GM23338 (cell line): ENCODE data around the gene C2CD4A. TPM values are rescaled to one million over a fixed set of nuclear protein-coding genes. Genes with fewer than 3 reads are reported as not detected.
A peak's percentile ranks its signal among the peaks of the same experiment; 100 is the strongest.

Source experiments
- ATAC-seq: fragments of 200-7000 bp; cut with Tn5 transposase; 3 replicates; pipeline ENCODE4 v1.9.1; 2020
- DNase-seq: peaks from one replicate; pipeline ENCODE4 v3.0.0-alpha.2; 2015; ENCODE audit warnings: low spot score
- H2AFZ ChIP-seq: fragments of 200-600 bp; sonication (generic); 2 replicates; pipeline ENCODE4 v1.8.0; 2016; ENCODE audit warnings: antibody characterized with exemption, mild to moderate bottlenecking, moderate library complexity
- H3F3A ChIP-seq: fragments of 200-600 bp; sonication (generic); replicated peaks from 2 replicates; pipeline ENCODE4 v1.8.0; 2017; ENCODE audit warnings: antibody characterized with exemption, mixed run types, low read depth
- H3K27ac ChIP-seq: fragments of 200-600 bp; sonication (generic); 2 replicates; pipeline ENCODE4 v1.6.1; 2016; ENCODE audit warnings: low read depth
- H3K27me3 ChIP-seq: fragments of 200-600 bp; sonication (generic); 2 replicates; pipeline ENCODE4 v1.8.0; 2016; ENCODE audit warnings: mild to moderate bottlenecking, mixed run types, moderate library complexity; ENCODE audit not compliant: insufficient read depth
- H3K36me3 ChIP-seq: fragments of 200-600 bp; sonication (generic); 2 replicates; pipeline ENCODE4 v1.8.0; 2016; ENCODE audit warnings: mild to moderate bottlenecking; ENCODE audit not compliant: insufficient read depth
- H3K4me1 ChIP-seq: fragments of 200-600 bp; sonication (generic); 2 replicates; pipeline ENCODE4 v1.8.0; 2016; ENCODE audit warnings: mild to moderate bottlenecking, moderate library complexity; ENCODE audit not compliant: insufficient read depth
- H3K4me2 ChIP-seq: fragments of 200-600 bp; sonication (generic); 2 replicates; pipeline ENCODE4 v1.7.1; 2017; ENCODE audit warnings: mixed run types
- H3K4me3 ChIP-seq: fragments of 200-600 bp; sonication (generic); 2 replicates; pipeline ENCODE4 v1.6.1; 2016; ENCODE audit warnings: mixed run types
- H3K79me2 ChIP-seq: fragments of 200-600 bp; sonication (generic); replicated peaks from 2 replicates; pipeline ENCODE4 v1.8.0; 2017; ENCODE audit warnings: mild to moderate bottlenecking; ENCODE audit not compliant: insufficient read depth
- H3K9me2 ChIP-seq: fragments of 200-600 bp; sonication (generic); 2 replicates; pipeline ENCODE4 v1.8.0; 2017; ENCODE audit not compliant: insufficient read depth
- H4K20me1 ChIP-seq: fragments of 200-600 bp; sonication (generic); replicated peaks from 2 replicates; pipeline ENCODE4 v1.8.0; 2017; ENCODE audit warnings: mild to moderate bottlenecking; ENCODE audit not compliant: insufficient read depth
- H3K27ac Mint-ChIP-seq: 2 replicates; pipeline ENCODE4 v1.8.0; 2020; ENCODE audit warnings: inconsistent platforms, mild to moderate bottlenecking, moderate library complexity, mixed read lengths
- H3K27me3 Mint-ChIP-seq: 3 replicates; pipeline ENCODE4 v1.8.0; 2022; ENCODE audit warnings: low read depth, mild to moderate bottlenecking, moderate library complexity, mixed read lengths, inconsistent platforms; ENCODE audit not compliant: insufficient read depth, poor library complexity
- H3K36me3 Mint-ChIP-seq: 3 replicates; pipeline ENCODE4 v1.8.0; 2021; ENCODE audit warnings: low read depth, mild to moderate bottlenecking, inconsistent platforms, moderate library complexity, mixed read lengths
- H3K4me1 Mint-ChIP-seq: 3 replicates; pipeline ENCODE4 v1.8.0; 2020; ENCODE audit warnings: mild to moderate bottlenecking, inconsistent platforms, mixed read lengths
- H3K4me3 Mint-ChIP-seq: 3 replicates; pipeline ENCODE4 v1.8.0; 2021; ENCODE audit warnings: moderate library complexity, mild to moderate bottlenecking, inconsistent platforms, mixed read lengths
- H3K9me3 Mint-ChIP-seq: 3 replicates; pipeline ENCODE4 v1.8.0; 2020; ENCODE audit warnings: moderate library complexity, mild to moderate bottlenecking, inconsistent platforms, mixed read lengths
- CREB1 ChIP-seq: fragments of 250-450 bp; sonication (Bioruptor Pico); IDR thresholded peaks from 2 replicates; pipeline ENCODE4 v1.5.0; 2020; ENCODE audit warnings: low read depth, mild to moderate bottlenecking, moderate library complexity
- EZH2 ChIP-seq: fragments of 200-600 bp; sonication (generic); IDR thresholded peaks from one replicate; pipeline ENCODE4 v1.8.0; 2017; ENCODE audit warnings: antibody characterized with exemption, mild to moderate bottlenecking, low read depth; ENCODE audit not compliant: unreplicated experiment
- EZH2phosphoT487 ChIP-seq: fragments of 200-600 bp; sonication (generic); IDR thresholded peaks from one replicate; pipeline ENCODE4 v1.8.1; 2018; ENCODE audit warnings: antibody characterized with exemption; ENCODE audit not compliant: unreplicated experiment
- NANOG ChIP-seq: IDR thresholded peaks from 2 replicates; pipeline ENCODE4 v1.6.1; 2016; ENCODE audit warnings: antibody characterized with exemption, borderline replicate concordance
- POLR2AphosphoS5 ChIP-seq: IDR thresholded peaks from 2 replicates; pipeline ENCODE4 v1.6.1; 2016; ENCODE audit warnings: antibody characterized with exemption, low read depth
- STAT1 ChIP-seq: IDR thresholded peaks from one replicate; pipeline ENCODE4 v1.6.1; 2016; ENCODE audit warnings: antibody characterized with exemption; ENCODE audit not compliant: unreplicated experiment
- polyA plus RNA-seq: library from polyadenylated mRNA; unstranded; fragments of >200 nt; fragmentation: Nextera tagmentation; extraction: Ambion mirVana; gene quantifications from 2 replicates; pipeline ENCODE4 v1.2.1, GENCODE V29; 2016
- total RNA-seq: library from RNA; depleted of rRNA; stranded (reverse); fragments of >200 nt; shearing (Covaris generic); gene quantifications from 2 replicates; pipeline ENCODE4 v1.2.3, GENCODE V29; 2014; rRNA removed
- TF ChIP-seq, protein P1 (sequence below): IDR thresholded peaks from one replicate; pipeline ENCODE4 v1.6.1; 2018; ENCODE audit warnings: antibody characterized with exemption; ENCODE audit not compliant: unreplicated experiment

Gene C2CD4A
- total and polyA plus RNA-seq, 2 experiments from 2014 or later: 0.07 TPM; not detected in 1

DNA sequence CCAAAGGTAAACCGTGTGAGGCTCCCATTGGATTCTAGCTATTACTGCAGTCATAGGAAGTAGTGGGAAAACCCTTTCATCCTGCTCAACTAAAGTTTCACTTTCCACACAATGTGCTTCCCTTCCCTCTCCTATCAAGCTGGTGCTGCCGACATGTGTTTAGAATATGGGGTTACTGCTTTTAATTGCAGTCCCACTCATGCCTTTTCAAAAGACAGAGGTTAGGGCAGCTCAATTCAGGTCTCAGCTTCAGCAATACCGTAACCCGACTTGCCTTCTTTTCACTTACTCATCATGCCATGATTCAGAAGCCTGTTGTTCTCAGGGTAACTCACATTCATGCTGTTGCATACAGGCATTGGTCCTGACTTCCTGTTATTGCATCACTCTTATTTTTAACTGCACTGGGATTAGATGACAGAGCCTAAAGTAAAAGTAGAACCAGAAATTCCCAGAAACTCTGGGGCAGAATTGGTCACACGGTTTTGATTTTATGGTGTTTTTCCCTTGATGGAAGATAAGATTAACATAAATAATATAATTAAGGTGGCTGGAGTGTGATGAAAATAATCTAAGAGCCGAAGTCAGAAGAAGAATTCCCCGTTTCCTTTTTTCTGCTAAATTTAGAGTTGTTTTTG is 52.6 kb downstream of the C2CD4A start:
- H3K4me1 ChIP-seq: peaks cover 9% of the 10 kb centered on the region
- H2AFZ ChIP-seq: peak overlapping the region; percentile 8; the same call in 1 of the 2 replicates
- H3F3A ChIP-seq: no peaks in the 10 kb centered on the region
- no peaks in the 10 kb centered on the region for H3K36me3 Mint-ChIP-seq
- H3K27me3 Mint-ChIP-seq: peaks cover 7% of the 10 kb centered on the region
- H3K4me1 Mint-ChIP-seq: peaks cover 13% of the 10 kb centered on the region
- TF ChIP-seq EZH2 (no peak), POLR2AphosphoS5 (no peak), EZH2phosphoT487 (no peak), STAT1 (no peak), NANOG (no peak), CREB1 (no peak)
- H3K9me3 Mint-ChIP-seq: no peaks in the 10 kb centered on the region
- no peak overlapping the region for H3K4me3 Mint-ChIP-seq
- DNase-seq (no peak), ATAC-seq (peak; percentile 29; the same call in 2 of the 3 replicates)
- no peak overlapping the region for H3K4me3 ChIP-seq
- H4K20me1 ChIP-seq: no peaks in the 10 kb centered on the region; the same call in 1 of the 2 replicates
- H3K36me3 ChIP-seq: no peaks in the 10 kb centered on the region
- H3K27ac Mint-ChIP-seq: peak overlapping the region; percentile 78; the same call in 1 of the 2 replicates
- no peak overlapping the region for H3K27ac ChIP-seq
- no peak overlapping the region for H3K4me2 ChIP-seq
- no peaks in the 10 kb centered on the region for H3K27me3 ChIP-seq
- peaks cover 12% of the 10 kb centered on the region; the same call in 1 of the 2 replicates for H3K9me2 ChIP-seq
- no peaks in the 10 kb centered on the region for H3K79me2 ChIP-seq

DNA sequence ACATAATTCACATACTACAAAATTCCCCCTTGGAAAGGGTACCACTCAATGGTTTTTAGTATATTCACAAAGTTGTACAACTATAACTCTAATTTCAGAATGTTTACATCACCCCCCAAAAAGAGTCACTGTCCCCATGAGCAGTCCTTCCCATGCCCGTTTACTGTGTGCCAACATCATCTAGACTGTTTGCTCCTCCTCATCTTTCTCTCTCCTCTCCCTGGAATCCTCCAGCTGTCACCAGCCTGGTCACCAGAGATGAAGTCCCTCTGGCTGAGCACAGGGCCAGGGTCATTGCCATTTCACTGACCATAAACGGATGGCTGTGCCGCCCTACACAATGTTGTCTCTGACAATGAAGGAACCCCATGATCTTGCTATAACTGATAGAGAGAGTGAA is 53.1 kb downstream of the C2CD4A start:
- no peak overlapping the region for H3K27ac ChIP-seq
- ATAC-seq (no peak), DNase-seq (no peak)
- H3K27me3 Mint-ChIP-seq: peaks cover 7% of the 10 kb centered on the region
- no peak overlapping the region for H3K4me3 ChIP-seq
- no peaks in the 10 kb centered on the region for H3F3A ChIP-seq
- H3K4me2 ChIP-seq: no peak overlapping the region
- no peaks in the 10 kb centered on the region for H3K36me3 Mint-ChIP-seq
- no peak overlapping the region for H3K4me3 Mint-ChIP-seq
- TF ChIP-seq, protein P1, sequence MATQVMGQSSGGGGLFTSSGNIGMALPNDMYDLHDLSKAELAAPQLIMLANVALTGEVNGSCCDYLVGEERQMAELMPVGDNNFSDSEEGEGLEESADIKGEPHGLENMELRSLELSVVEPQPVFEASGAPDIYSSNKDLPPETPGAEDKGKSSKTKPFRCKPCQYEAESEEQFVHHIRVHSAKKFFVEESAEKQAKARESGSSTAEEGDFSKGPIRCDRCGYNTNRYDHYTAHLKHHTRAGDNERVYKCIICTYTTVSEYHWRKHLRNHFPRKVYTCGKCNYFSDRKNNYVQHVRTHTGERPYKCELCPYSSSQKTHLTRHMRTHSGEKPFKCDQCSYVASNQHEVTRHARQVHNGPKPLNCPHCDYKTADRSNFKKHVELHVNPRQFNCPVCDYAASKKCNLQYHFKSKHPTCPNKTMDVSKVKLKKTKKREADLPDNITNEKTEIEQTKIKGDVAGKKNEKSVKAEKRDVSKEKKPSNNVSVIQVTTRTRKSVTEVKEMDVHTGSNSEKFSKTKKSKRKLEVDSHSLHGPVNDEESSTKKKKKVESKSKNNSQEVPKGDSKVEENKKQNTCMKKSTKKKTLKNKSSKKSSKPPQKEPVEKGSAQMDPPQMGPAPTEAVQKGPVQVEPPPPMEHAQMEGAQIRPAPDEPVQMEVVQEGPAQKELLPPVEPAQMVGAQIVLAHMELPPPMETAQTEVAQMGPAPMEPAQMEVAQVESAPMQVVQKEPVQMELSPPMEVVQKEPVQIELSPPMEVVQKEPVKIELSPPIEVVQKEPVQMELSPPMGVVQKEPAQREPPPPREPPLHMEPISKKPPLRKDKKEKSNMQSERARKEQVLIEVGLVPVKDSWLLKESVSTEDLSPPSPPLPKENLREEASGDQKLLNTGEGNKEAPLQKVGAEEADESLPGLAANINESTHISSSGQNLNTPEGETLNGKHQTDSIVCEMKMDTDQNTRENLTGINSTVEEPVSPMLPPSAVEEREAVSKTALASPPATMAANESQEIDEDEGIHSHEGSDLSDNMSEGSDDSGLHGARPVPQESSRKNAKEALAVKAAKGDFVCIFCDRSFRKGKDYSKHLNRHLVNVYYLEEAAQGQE: no peak
- H3K4me1 Mint-ChIP-seq: peaks cover 19% of the 10 kb centered on the region
- no peaks in the 10 kb centered on the region for H3K9me3 Mint-ChIP-seq
- no peaks in the 10 kb centered on the region for H3K36me3 ChIP-seq
- no peaks in the 10 kb centered on the region for H3K79me2 ChIP-seq
- peaks cover 12% of the 10 kb centered on the region; the same call in 1 of the 2 replicates for H3K9me2 ChIP-seq
- H2AFZ ChIP-seq: no peak overlapping the region; the same call in 1 of the 2 replicates
- H3K4me1 ChIP-seq: peaks cover 14% of the 10 kb centered on the region
- H4K20me1 ChIP-seq: no peaks in the 10 kb centered on the region; the same call in 1 of the 2 replicates
- H3K27me3 ChIP-seq: no peaks in the 10 kb centered on the region
- H3K27ac Mint-ChIP-seq: peak overlapping the region; percentile 78

Other genes with a start within 250 kb of the C2CD4A start
- 20.5 and 28.0 TPM in 2 replicates for gene VPS13C, start 6.5 kb upstream of the C2CD4A start, total RNA-seq
- 6.6 and 10.2 TPM in 2 replicates for gene VPS13C, start 6.5 kb upstream of the C2CD4A start, polyA plus RNA-seq
- 1.3 and 1.5 TPM in 2 replicates for gene C2CD4B, start 98.3 kb downstream of the C2CD4A start, total RNA-seq
- 0.31 TPM in 1 of 2 replicates, not detected in the other for gene C2CD4B, start 98.3 kb downstream of the C2CD4A start, polyA plus RNA-seq